ENCODE data around the gene CDH26. TPM values are rescaled to one million over a fixed set of nuclear protein-coding genes. Genes with fewer than 3 reads are reported as not detected.

The CDH26 gene
- total and polyA plus RNA-seq, 2 donors (not counting 3 experiments of a cell fraction or from before 2014, with no cell fraction given) = 0.01 TPM; not detected in 1

GRCh38 chr20:60021104-60021503 is 62.9 kb downstream of the CDH26 start:
- Histone ChIP-seq H3K27me3 (ENCODE audit: control insufficient read depth in 2 of 2, insufficient read depth in 2 of 2, low read length in 2 of 2) (no peaks in the 10 kb centered on the region), H3K9me1 (replicated peaks; ENCODE audit: control insufficient read depth, extremely low read depth, insufficient read depth, low read length) (no peaks in the 10 kb centered on the region), H3K79me2 (ENCODE audit: control insufficient read depth, insufficient read depth, low read length) (no peaks in the 10 kb centered on the region), H3K4me1 (ENCODE audit: control insufficient read depth, extremely low read depth, insufficient read depth, low read length) (no peaks in the 10 kb centered on the region), H2AFZ (ENCODE audit: low read depth, low read length) (no peak overlapping the region), H3K4me3 (replicated peaks in 1 of 3; ENCODE audit: insufficient read depth in 1 of 3, low read depth in 1 of 3, low read length in 3 of 3) (no peak overlapping the region), H3K4me2 (ENCODE audit: insufficient read depth, low read length) (no peak overlapping the region), H3K9ac (replicated peaks; ENCODE audit: extremely low read depth, insufficient read depth, low read length) (no peak overlapping the region), H4K20me1 (replicated peaks; ENCODE audit: control insufficient read depth, extremely low read depth, insufficient read depth, low read length) (no peaks in the 10 kb centered on the region), H3K27ac (ENCODE audit: insufficient read depth, low read depth, low read length) (no peak overlapping the region), H3K9me3 (replicated peaks; ENCODE audit: control insufficient read depth, insufficient read depth, low read length) (no peaks in the 10 kb centered on the region), H3K36me3 (ENCODE audit: control insufficient read depth in 2 of 2, extremely low read depth in 1 of 2, insufficient read depth in 2 of 2, low read length in 2 of 2) (no peaks in the 10 kb centered on the region)
- dilution Hi-C loops (cut with MboI; ENCODE audit: extremely low pct_ligation_motif_present, low sequenced_read_pairs) = no loop called here
- BruUV-seq (replicated peaks) = no TSS peak
- TF ChIP-seq GATA2 (IDR thresholded peaks at IDR 0.05; ENCODE audit: insufficient read depth, insufficient read length, low read depth, low read length) (no peak), EZH2 (IDR thresholded peaks at IDR 0.05; ENCODE audit: borderline replicate concordance, low read depth, low read length, severe bottlenecking) (no peak), POLR2AphosphoS5 (IDR thresholded peaks at IDR 0.05; ENCODE audit: insufficient read depth, low read depth, low read length) (no peak), POLR2A (IDR thresholded peaks at IDR 0.05; ENCODE audit: low read depth, low read length) (no peak), MAX (IDR thresholded peaks at IDR 0.05; ENCODE audit: insufficient read depth, insufficient read length) (no peak), MYC (IDR thresholded peaks at IDR 0.05; ENCODE audit: low read depth, low read length) (no peak), CTCF (IDR thresholded peaks at IDR 0.05; ENCODE audit: extremely low read depth in 1 of 2, insufficient read depth in 1 of 2, low read depth in 1 of 2, low read length in 2 of 2) (no peak), JUN (IDR thresholded peaks at IDR 0.05; ENCODE audit: borderline replicate concordance, insufficient read depth, insufficient read length, low read depth) (no peak), FOS (IDR thresholded peaks at IDR 0.05; ENCODE audit: borderline replicate concordance, insufficient read depth, low read length) (no peak)
- ChIA-PET POLR2A (no interaction called here), CTCF (no interaction called here)
- no peak for DNase-seq (ENCODE audit: low read depth, low spot score)
- no peak for FAIRE-seq
- intact Hi-C loops (cut with micrococcal nuclease) = no loop called here

All from endothelial cell of umbilical vein (primary cell).